HepG2 (cell line): ENCODE results near the gene DCUN1D4. TPM values are rescaled to one million over a fixed set of nuclear protein-coding genes. Genes with fewer than 3 reads are reported as not detected.
A peak's percentile ranks its signal among the peaks of the same experiment; 100 is the strongest.

Experiments used
- CC2D1A ChIP-seq: sonication (generic); formaldehyde crosslinking; IDR thresholded peaks from 2 replicates; pipeline ENCODE4 v1.8.1; 2023; ENCODE audit warnings: mild to moderate bottlenecking, missing genetic modification reagents
- EHMT2 ChIP-seq: fragments of 200-600 bp; sonication (generic); IDR thresholded peaks from 2 replicates; pipeline ENCODE4 v1.7.0; 2017; ENCODE audit warnings: antibody characterized with exemption, low read depth, low read length, borderline replicate concordance
- FIP1L1 ChIP-seq: fragments of 200-400 bp; formaldehyde crosslinking; IDR thresholded peaks from 2 replicates; pipeline ENCODE4 v1.6.1; 2018; ENCODE audit warnings: low read depth, mild to moderate bottlenecking, low read length, moderate library complexity, borderline replicate concordance; ENCODE audit not compliant: insufficient read depth
- GMEB1 ChIP-seq: sonication (generic); formaldehyde crosslinking; IDR thresholded peaks from 2 replicates; pipeline ENCODE4 v1.5.1; 2020; ENCODE audit warnings: missing genetic modification reagents, mild to moderate bottlenecking, borderline replicate concordance
- HOXA9 ChIP-seq: sonication (generic); formaldehyde crosslinking; IDR thresholded peaks from 2 replicates; pipeline ENCODE4 v1.8.1; 2022; ENCODE audit warnings: missing genetic modification reagents, mild to moderate bottlenecking, moderate library complexity, borderline replicate concordance
- NAIF1 ChIP-seq: sonication (generic); formaldehyde crosslinking; IDR thresholded peaks from 2 replicates; pipeline ENCODE4 v1.5.0; 2020; ENCODE audit warnings: mild to moderate bottlenecking, missing genetic modification reagents, borderline replicate concordance
- NR2F1 ChIP-seq, 2 experiments: fragments of 450-650 bp in 1 of 2; formaldehyde crosslinking in 1 of 2; IDR thresholded peaks; 2 replicates each; pipeline versions ENCODE4 v1.5.0 to v1.6.1; 2016 to 2020; ENCODE audit warnings: mild to moderate bottlenecking in 1 of 2, missing compliant biosample characterization in 1 of 2, missing genetic modification reagents in 1 of 2, moderate library complexity in 1 of 2
- POGK ChIP-seq: sonication (generic); formaldehyde crosslinking; conservative IDR thresholded peaks from 2 replicates; pipeline ENCODE4 v1.8.0; 2022; ENCODE audit warnings: mild to moderate bottlenecking, moderate library complexity, missing genetic modification reagents
- RBAK ChIP-seq: sonication (generic); formaldehyde crosslinking; IDR thresholded peaks from 2 replicates; pipeline ENCODE4 v1.5.1; 2020; ENCODE audit warnings: mild to moderate bottlenecking, missing genetic modification reagents
- RXRA ChIP-seq: sonication (generic); formaldehyde crosslinking; IDR thresholded peaks from 2 replicates; pipeline ENCODE4 v1.5.1; 2020; ENCODE audit warnings: missing genetic modification reagents
- SPEN ChIP-seq: sonication (generic); formaldehyde crosslinking; IDR thresholded peaks from 2 replicates; pipeline ENCODE4 v1.5.1; 2020; ENCODE audit warnings: low read depth, mild to moderate bottlenecking, missing genetic modification reagents
- TBP ChIP-seq: sonication (generic); formaldehyde crosslinking; IDR thresholded peaks from 2 replicates; pipeline ENCODE4 v1.5.0; 2020; ENCODE audit warnings: missing genetic modification reagents
- ZBTB20 ChIP-seq: sonication (generic); formaldehyde crosslinking; IDR thresholded peaks from 2 replicates; pipeline ENCODE4 v1.8.1; 2023; ENCODE audit warnings: missing genetic modification reagents, low read depth, mild to moderate bottlenecking, borderline replicate concordance
- ZNF138 ChIP-seq: sonication (generic); formaldehyde crosslinking; IDR thresholded peaks from 2 replicates; pipeline ENCODE4 v1.5.0; 2020; ENCODE audit warnings: mild to moderate bottlenecking, low read depth, missing genetic modification reagents
- ZNF143 ChIP-seq: sonication (generic); formaldehyde crosslinking; IDR thresholded peaks from 2 replicates; pipeline ENCODE4 v1.4.0; 2020; ENCODE audit warnings: missing genetic modification reagents
- ZNF256 ChIP-seq: sonication (generic); formaldehyde crosslinking; conservative IDR thresholded peaks from 2 replicates; pipeline ENCODE4 v1.4.0; 2020; ENCODE audit warnings: missing genetic modification reagents
- ZNF468 ChIP-seq: sonication (generic); formaldehyde crosslinking; IDR thresholded peaks from 2 replicates; pipeline ENCODE4 v1.8.0; 2022; ENCODE audit warnings: mild to moderate bottlenecking, moderate library complexity, missing genetic modification reagents
- ZNF558 ChIP-seq: sonication (generic); formaldehyde crosslinking; IDR thresholded peaks from 2 replicates; pipeline ENCODE4 v1.9.0; 2022; ENCODE audit warnings: mild to moderate bottlenecking, missing genetic modification reagents, borderline replicate concordance
- ZNF703 ChIP-seq: sonication (generic); formaldehyde crosslinking; IDR thresholded peaks from 2 replicates; pipeline ENCODE4 v1.5.1; 2020; ENCODE audit warnings: missing genetic modification reagents, mild to moderate bottlenecking, moderate library complexity, borderline replicate concordance
- ZNF776 ChIP-seq: sonication (generic); formaldehyde crosslinking; IDR thresholded peaks from 2 replicates; pipeline ENCODE4 v1.4.0; 2020; ENCODE audit warnings: mild to moderate bottlenecking, missing genetic modification reagents
- ZNF780A ChIP-seq: sonication (generic); formaldehyde crosslinking; IDR thresholded peaks from 2 replicates; pipeline ENCODE4 v1.8.0; 2022; ENCODE audit warnings: mild to moderate bottlenecking, missing genetic modification reagents, moderate library complexity
- ZNF800 ChIP-seq: sonication (generic); formaldehyde crosslinking; IDR thresholded peaks from 2 replicates; pipeline ENCODE4 v1.4.0; 2020; ENCODE audit warnings: missing genetic modification reagents
- ZSCAN31 ChIP-seq: sonication (generic); formaldehyde crosslinking; IDR thresholded peaks from 2 replicates; pipeline ENCODE4 v1.5.0; 2020; ENCODE audit warnings: low read depth, mild to moderate bottlenecking, missing genetic modification reagents
- polyA plus RNA-seq, 8 experiments: library from polyadenylated mRNA; depleted of rRNA in 3 of 8; stranded (reverse) in 7 of 8; unstranded in 1 of 8; fragments of >200 nt; fragmentation: Illumina TruSeq in 4 of 8; extraction: Trizol in 4 of 8; gene quantifications; 2 replicates each; pipeline versions ENCODE4 v1.2.1 to v1.2.3, GENCODE V29; 2011 to 2016; ENCODE audit warnings: low read depth in 4 of 8, missing spikeins in 1 of 8, mixed read lengths in 1 of 8; ENCODE audit not compliant: insufficient read depth in 1 of 8
- total RNA-seq, 5 experiments: library from RNA; depleted of rRNA; stranded (reverse); fragments of >200 nt; fragmentation: Illumina TruSeq; extraction: Trizol; gene quantifications; 2 replicates each; pipeline ENCODE4 v1.2.3, GENCODE V29; 2016; ENCODE audit warnings: low read depth in 1 of 5

Gene DCUN1D4
- total and polyA plus RNA-seq, 2 of the 13 experiments (the other 11 are each of a cell fraction or from before 2014, with no cell fraction given) = 27.9 to 44.4 TPM

GRCh38 chr4:51842554-51843308 lies at the start of gene DCUN1D4 (continued):
- peak; percentile 76 for TF ChIP-seq GMEB1 (CRISPR knock-in tag)
- no peak; the same call in 1 of the 2 replicates for TF ChIP-seq NAIF1 (CRISPR knock-in tag)
- no peak; the same call in 1 of the 2 replicates for TF ChIP-seq ZNF703
- no peak for TF ChIP-seq ZNF138 (CRISPR knock-in tag)
- no peak for TF ChIP-seq RBAK (CRISPR knock-in tag)
- TF ChIP-seq HOXA9 = no peak
- peak; percentile 61; the same call in 1 of the 2 replicates for TF ChIP-seq POGK
- no peak for TF ChIP-seq NR2F1 (CRISPR knock-in tag; IDR thresholded peaks at IDR 0.05)
- TF ChIP-seq ZNF256 (CRISPR knock-in tag) = no peak
- no peak for TF ChIP-seq EHMT2
- peak; percentile 65 for TF ChIP-seq ZNF143
- no peak for TF ChIP-seq TBP (CRISPR knock-in tag)
- no peak for TF ChIP-seq ZNF468
- peak; percentile 76; the same call in 1 of the 2 replicates for TF ChIP-seq SPEN (CRISPR knock-in tag)
- TF ChIP-seq ZNF776 = no peak
- TF ChIP-seq ZNF558 (CRISPR knock-in tag) = 0 out of 2 replicates have a peak, but pooled peaks have one; percentile 80
- no peak for TF ChIP-seq ZNF780A (CRISPR knock-in tag)
- TF ChIP-seq RXRA (CRISPR knock-in tag) = 0 out of 2 replicates have a peak, but pooled peaks have one; percentile 52
- peak; percentile 36; the same call in 1 of the 2 replicates for TF ChIP-seq ZSCAN31 (CRISPR knock-in tag)
- TF ChIP-seq ZNF800 (CRISPR knock-in tag) = no peak; the same call in 1 of the 2 replicates
- TF ChIP-seq ZBTB20 = no peak
- no peak for TF ChIP-seq CC2D1A (CRISPR knock-in tag)
- TF ChIP-seq FIP1L1 = no peak
